K562 (cell line): ENCODE measurements around the gene NMRK2. TPM values are rescaled to one million over a fixed set of nuclear protein-coding genes. Genes with fewer than 3 reads are reported as not detected.

ENCODE experiments used
- ATAC-seq: fragments of 200-7000 bp; cut with Tn5 transposase; 3 replicates; pipeline ENCODE4 v1.9.1; 2020; ENCODE audit warnings: moderate library complexity
- BruUV-seq: library from RNA; stranded (reverse); fragments of 400-500 nt; replicated peaks from 2 replicates; lab custom pipeline; 2021; lab: Mats Ljungman, UMichigan
- CTCF ChIA-PET: fragments of 300-600 bp; formaldehyde crosslinking; extraction: SDS; loops from one replicate; lab custom pipeline; 2021; ENCODE audit warnings: low intra/inter-chr PET ratio; lab: Yijun Ruan, JAX
- POLR2A ChIA-PET: fragments of 300-600, 350-650 bp; sonication (Branson Sonifier 250); formaldehyde crosslinking; extraction: SDS; loops from one replicate; lab custom pipeline; 2021; ENCODE audit warnings: antibody characterized with exemption, inconsistent platforms; lab: Yijun Ruan, JAX
- DNase-seq, 4 experiments: peaks; one replicate each; pipeline versions ENCODE4 v3.0.0 to v3.0.0-alpha.2; 2011 to 2018; ENCODE audit warnings: low spot score in 3 of 4, mixed read lengths in 3 of 4; ENCODE audit errors: extremely low read depth in 1 of 4
- FAIRE-seq: peaks from 2 replicates; lab custom pipeline; 2011; peaks lifted over from hg19 to GRCh38; lab: Jason Lieb, UNC
- H2AFZ ChIP-seq: 2 replicates; pipeline ENCODE4 v1.6.0; 2011; ENCODE audit warnings: low read depth, low read length, control low read depth, inconsistent platforms
- H3K27ac ChIP-seq: fragments of 200-600 bp; 3 replicates; pipeline ENCODE4 v1.8.0; 2011; ENCODE audit warnings: low read depth, mild to moderate bottlenecking, control low read depth, inconsistent platforms, low read length, moderate library complexity, mixed read lengths; ENCODE audit errors: extremely low read depth
- H3K27me3 ChIP-seq, 2 experiments: fragments of 300-600 bp in 1 of 2; 2 replicates in 1 of 2; 3 replicates in 1 of 2; pipeline versions ENCODE4 v1.6.0 to v1.8.0; 2011; ENCODE audit warnings: inconsistent platforms in 2 of 2, low read length in 2 of 2, mild to moderate bottlenecking in 1 of 2, mixed read lengths in 1 of 2, moderate library complexity in 1 of 2; ENCODE audit not compliant: control insufficient read depth in 2 of 2, insufficient read depth in 2 of 2
- H3K36me3 ChIP-seq: fragments of 300-600 bp; 3 replicates; pipeline ENCODE4 v1.8.0; 2011; ENCODE audit warnings: mild to moderate bottlenecking, low read length, inconsistent platforms; ENCODE audit not compliant: control insufficient read depth, insufficient read depth
- H3K4me1 ChIP-seq, 2 experiments: fragments of 200-600 bp in 1 of 2; replicated peaks in 1 of 2; 2 replicates in 1 of 2; 3 replicates in 1 of 2; pipeline versions ENCODE4 v1.5.1 to v1.8.0; 2011; ENCODE audit warnings: inconsistent platforms in 2 of 2, low read length in 2 of 2, mild to moderate bottlenecking in 1 of 2, mixed read lengths in 1 of 2, moderate library complexity in 1 of 2; ENCODE audit not compliant: control insufficient read depth in 2 of 2, insufficient read depth in 2 of 2
- H3K4me2 ChIP-seq: 2 replicates; pipeline ENCODE4 v1.6.1; 2011; ENCODE audit warnings: low read length, control low read depth, inconsistent platforms, mixed read lengths; ENCODE audit not compliant: insufficient read depth
- H3K4me3 ChIP-seq: fragments of 200-600 bp; sonication (generic), shearing (Covaris generic); 2 replicates; pipeline ENCODE4 v1.5.1; 2016; ENCODE audit warnings: control low read depth, inconsistent platforms
- H3K79me2 ChIP-seq: fragments of 200-600 bp; 3 replicates; pipeline ENCODE4 v1.8.0; 2011; ENCODE audit warnings: low read length, inconsistent platforms; ENCODE audit not compliant: control insufficient read depth, insufficient read depth
- H3K9ac ChIP-seq, 2 experiments: 2 replicates each; pipeline versions ENCODE4 v1.6.0 to v1.6.1; 2011; ENCODE audit warnings: low read depth in 2 of 2, low read length in 2 of 2, control low read depth in 1 of 2, inconsistent platforms in 1 of 2, mild to moderate bottlenecking in 1 of 2, mixed read lengths in 1 of 2; ENCODE audit not compliant: insufficient read depth in 1 of 2
- H3K9me1 ChIP-seq: one replicate; pipeline ENCODE4 v1.6.0; 2011; ENCODE audit warnings: inconsistent platforms, mild to moderate bottlenecking, low read length, moderate library complexity; ENCODE audit not compliant: control insufficient read depth, insufficient read depth
- H3K9me3 ChIP-seq: replicated peaks from 2 replicates; pipeline ENCODE4 v1.5.1; 2011; ENCODE audit warnings: low read depth, low read length, inconsistent platforms; ENCODE audit not compliant: control insufficient read depth, insufficient read depth
- H4K20me1 ChIP-seq: replicated peaks from 2 replicates; pipeline ENCODE4 v1.6.1; 2011; ENCODE audit warnings: low read length, inconsistent platforms, mixed read lengths; ENCODE audit not compliant: control insufficient read depth, insufficient read depth
- ATF4 ChIP-seq: fragments of 450-650 bp; formaldehyde crosslinking; IDR thresholded peaks from 2 replicates; pipeline ENCODE4 v1.4.0; 2022; ENCODE audit warnings: mild to moderate bottlenecking, moderate library complexity
- BMI1 ChIP-seq: fragments of 150-350 bp; IDR thresholded peaks from 2 replicates; pipeline ENCODE4 v1.6.1; 2014; ENCODE audit warnings: low read length
- HEY1 ChIP-seq: fragments of 250-450 bp; sonication (Bioruptor Pico); IDR thresholded peaks from 2 replicates; pipeline ENCODE4 v1.5.0; 2020; ENCODE audit warnings: mild to moderate bottlenecking, moderate library complexity, borderline replicate concordance
- NBN ChIP-seq: fragments of 450-650 bp; IDR thresholded peaks from 2 replicates; pipeline ENCODE4 v1.6.1; 2016; ENCODE audit warnings: low read depth, mild to moderate bottlenecking
- POU5F1 ChIP-seq: fragments of 150-350 bp; IDR thresholded peaks from 2 replicates; pipeline ENCODE4 v1.6.1; 2014; ENCODE audit warnings: borderline replicate concordance, low read length, low read depth, mild to moderate bottlenecking; ENCODE audit not compliant: partially characterized antibody
- SIRT6 ChIP-seq: IDR thresholded peaks from one replicate; pipeline ENCODE4 v1.6.1; 2012; ENCODE audit warnings: low read depth, mild to moderate bottlenecking, control low read depth, inconsistent platforms, low read length, moderate library complexity
- U2AF1 ChIP-seq: fragments of 200-400 bp; formaldehyde crosslinking; optimal IDR thresholded peaks from 2 replicates; pipeline ENCODE3; 2017; ENCODE audit warnings: mild to moderate bottlenecking, low read depth, low read length, moderate library complexity
- ZBTB40 ChIP-seq, 2 experiments: fragments of 450-650 bp in 1 of 2; sonication (generic) in 1 of 2; formaldehyde crosslinking in 1 of 2; IDR thresholded peaks; 2 replicates each; pipeline versions ENCODE4 v1.7.1 to v1.9.0; 2016 to 2022; ENCODE audit warnings: inconsistent platforms in 1 of 2, mild to moderate bottlenecking in 1 of 2, missing genetic modification reagents in 1 of 2
- ZNF384 ChIP-seq: IDR thresholded peaks from 2 replicates; pipeline ENCODE4 v1.6.1; 2012; ENCODE audit warnings: low read depth, low read length, improper control_type of control experiment
- WGBS: fragments of 100-300 bp; shearing (Covaris generic); methylation state at CpG from one replicate; pipeline ENCODE4 v1.1.6; 2016; ENCODE audit warnings: low coverage, mixed read lengths; ENCODE audit not compliant: insufficient coverage; ENCODE audit errors: missing lambda C conversion rate; 5-methylcytosine and 5-hydroxymethylcytosine counted together
- in situ Hi-C: fragments of 300-500 bp; cut with MboI; formaldehyde crosslinking; loops from 4 replicates; pipeline ENCODE4 v1.15.0; 2018; ENCODE audit warnings: inconsistent platforms, mixed read lengths
- intact Hi-C: fragments of 100-400 bp; cut with micrococcal nuclease; formaldehyde crosslinking; loops from 2 replicates; pipeline ENCODE4 v1.14.2; 2022
- polyA plus RNA-seq, 8 experiments: library from polyadenylated mRNA; depleted of rRNA in 4 of 8; stranded (reverse) in 5 of 8; unstranded in 3 of 8; fragments of >200 nt; fragmentation: Nextera tagmentation in 2 of 8; fragmentation: Illumina TruSeq in 1 of 8; extraction: Ambion mirVana in 2 of 8; extraction: Trizol in 1 of 8; gene quantifications; 2 replicates each; pipeline versions ENCODE4 v1.2.1 to v1.2.3, GENCODE V29; 2011 to 2014; ENCODE audit warnings: inconsistent platforms in 1 of 8, missing spikeins in 1 of 8
- total RNA-seq, 7 experiments: library from RNA; depleted of rRNA in 6 of 7; stranded (reverse); fragments of >200 nt in 6 of 7; fragmentation: Illumina TruSeq in 2 of 7; extraction: Trizol in 2 of 7; gene quantifications; 2 replicates each; pipeline versions ENCODE4 v1.2.1 to v1.2.3, GENCODE V29; 2011 to 2021; ENCODE audit warnings: low replicate concordance in 1 of 7

The NMRK2 gene
- total and polyA plus RNA-seq, 9 of the 15 experiments (the other 6 are each of a cell fraction or from before 2014, with no cell fraction given), result not detected

- 0 out of 2 replicates have a peak overlapping the region, but pooled peaks have one; percentile 12 for H2AFZ ChIP-seq
- no peak for TF ChIP-seq HEY1
- TF ChIP-seq ZBTB40 (IDR thresholded peaks at IDR 0.05), result peak; percentile 97
- TF ChIP-seq ZBTB40 (CRISPR knock-in tag; IDR thresholded peaks at IDR 0.05), result peak; percentile 98
- TF ChIP-seq POU5F1, result no peak
- TF ChIP-seq U2AF1, result no peak
- TF ChIP-seq NBN, result no peak
- TF ChIP-seq ATF4 (CRISPR knock-in tag), result no peak
- no peak for TF ChIP-seq BMI1
- no peak for TF ChIP-seq SIRT6
- peak; percentile 96 for TF ChIP-seq ZNF384
- no peak overlapping the region for H3K4me3 ChIP-seq
- no peaks in the 10 kb centered on the region for H4K20me1 ChIP-seq
- peaks cover 0 to 21% of the 10 kb centered on the region in 2 experiments; a peak in 2 of 5 replicates for H3K4me1 ChIP-seq
- H3K79me2 ChIP-seq, result no peaks in the 10 kb centered on the region
- ATAC-seq (peak; percentile 55), DNase-seq (no peak), FAIRE-seq (no peak)
- no peaks in the 10 kb centered on the region for H3K27me3 ChIP-seq
- WGBS, result 20% methylated on average over 8 of the region's 8 CpGs
- in situ Hi-C loops, result no loop called here
- no peaks in the 10 kb centered on the region for H3K9me1 ChIP-seq
- H3K4me2 ChIP-seq, result no peak overlapping the region
- no peaks in the 10 kb centered on the region for H3K36me3 ChIP-seq
- no peak overlapping the region for H3K9ac ChIP-seq
- intact Hi-C loops, result no loop called here
- no peak overlapping the region; the same call in 2 of the 3 replicates for H3K27ac ChIP-seq
- ChIA-PET POLR2A (no interaction called here), CTCF (no interaction called here)
- H3K9me3 ChIP-seq, result no peaks in the 10 kb centered on the region
- BruUV-seq, result no TSS peak
Observed at GRCh38 chr19:3942790-3943409, 10.0 kb downstream of the NMRK2 start.
